ENCODE measurements around the gene CFAP299. TPM values are rescaled to one million over a fixed set of nuclear protein-coding genes. Genes with fewer than 3 reads are reported as not detected.

CFAP299 gene
- total RNA-seq, 1 experiment from 2014 or later = not detected

DNA sequence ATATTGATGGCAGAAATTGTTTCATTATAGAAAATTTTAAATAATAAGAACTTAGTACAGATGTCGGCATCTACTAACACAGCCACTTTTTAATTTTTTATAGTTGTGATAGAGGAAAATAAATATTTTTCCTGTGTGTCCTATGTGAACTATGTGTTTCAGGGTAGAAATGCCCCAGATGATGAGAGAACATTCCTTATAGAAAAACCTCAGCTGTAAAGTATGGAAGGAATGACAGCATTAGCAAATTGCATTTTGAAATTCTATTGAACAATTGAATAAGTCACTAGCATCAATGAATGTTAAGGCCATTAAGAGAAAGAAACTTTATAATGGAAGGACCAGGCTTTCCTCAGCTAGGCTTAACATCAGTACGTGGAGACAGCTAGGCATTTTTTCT, 149.2 kb downstream of the CFAP299 start:
- Histone ChIP-seq H3K4me2 (no peak overlapping the region), H3K27me3 (ENCODE audit: insufficient read depth, low read depth) (no peaks in the 10 kb centered on the region), H3K9me3 (ENCODE audit: insufficient read depth, low read depth) (no peaks in the 10 kb centered on the region), H2AFZ (no peak overlapping the region), H3K79me2 (ENCODE audit: low read depth) (no peaks in the 10 kb centered on the region), H4K20me1 (ENCODE audit: insufficient read depth) (no peaks in the 10 kb centered on the region), H3K4me3 (no peak overlapping the region), H3K9me2 (ENCODE audit: insufficient read depth) (no peaks in the 10 kb centered on the region), H3K4me1 (replicated peaks; ENCODE audit: insufficient read depth) (no peaks in the 10 kb centered on the region), H3K36me3 (ENCODE audit: low read depth) (no peaks in the 10 kb centered on the region), H3F3A (ENCODE audit: insufficient read depth, low read depth) (no peaks in the 10 kb centered on the region), H3K27ac (no peak overlapping the region)
- CTCF ChIA-PET = no interaction called here
- intact Hi-C loops (cut with micrococcal nuclease; ENCODE audit: unreplicated experiment) = loop anchor here (5.0 kb wide), 1 partner anchor 123 kb away; no protein-coding TSS in a partner anchor
- POLR2A ChIA-PET (ENCODE audit: unreplicated experiment) = no interaction called here
- no TSS peak for BruUV-seq (replicated peaks)
- no peak for DNase-seq
- no peak for TF ChIP-seq EZH2 (IDR thresholded peaks at IDR 0.05; ENCODE audit: low read depth)
- TF ChIP-seq, protein P1, sequence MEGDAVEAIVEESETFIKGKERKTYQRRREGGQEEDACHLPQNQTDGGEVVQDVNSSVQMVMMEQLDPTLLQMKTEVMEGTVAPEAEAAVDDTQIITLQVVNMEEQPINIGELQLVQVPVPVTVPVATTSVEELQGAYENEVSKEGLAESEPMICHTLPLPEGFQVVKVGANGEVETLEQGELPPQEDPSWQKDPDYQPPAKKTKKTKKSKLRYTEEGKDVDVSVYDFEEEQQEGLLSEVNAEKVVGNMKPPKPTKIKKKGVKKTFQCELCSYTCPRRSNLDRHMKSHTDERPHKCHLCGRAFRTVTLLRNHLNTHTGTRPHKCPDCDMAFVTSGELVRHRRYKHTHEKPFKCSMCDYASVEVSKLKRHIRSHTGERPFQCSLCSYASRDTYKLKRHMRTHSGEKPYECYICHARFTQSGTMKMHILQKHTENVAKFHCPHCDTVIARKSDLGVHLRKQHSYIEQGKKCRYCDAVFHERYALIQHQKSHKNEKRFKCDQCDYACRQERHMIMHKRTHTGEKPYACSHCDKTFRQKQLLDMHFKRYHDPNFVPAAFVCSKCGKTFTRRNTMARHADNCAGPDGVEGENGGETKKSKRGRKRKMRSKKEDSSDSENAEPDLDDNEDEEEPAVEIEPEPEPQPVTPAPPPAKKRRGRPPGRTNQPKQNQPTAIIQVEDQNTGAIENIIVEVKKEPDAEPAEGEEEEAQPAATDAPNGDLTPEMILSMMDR (conservative IDR thresholded peaks at IDR 0.05) = no peak

- Histone ChIP-seq H3K4me2 (no peak overlapping the region), H2AFZ (no peak overlapping the region), H3K27ac (no peak overlapping the region), H3K9me3 (ENCODE audit: insufficient read depth, low read depth) (no peaks in the 10 kb centered on the region), H3K36me3 (ENCODE audit: low read depth) (no peaks in the 10 kb centered on the region), H3K27me3 (ENCODE audit: insufficient read depth, low read depth) (no peaks in the 10 kb centered on the region), H3K9me2 (ENCODE audit: insufficient read depth) (no peaks in the 10 kb centered on the region), H3K79me2 (ENCODE audit: low read depth) (no peaks in the 10 kb centered on the region), H4K20me1 (ENCODE audit: insufficient read depth) (no peaks in the 10 kb centered on the region), H3K4me3 (no peak overlapping the region), H3K4me1 (replicated peaks; ENCODE audit: insufficient read depth) (no peaks in the 10 kb centered on the region), H3F3A (ENCODE audit: insufficient read depth, low read depth) (no peaks in the 10 kb centered on the region)
- TF ChIP-seq, protein P1 (conservative IDR thresholded peaks at IDR 0.05) = no peak
- no peak for TF ChIP-seq EZH2 (IDR thresholded peaks at IDR 0.05; ENCODE audit: low read depth)
- ChIA-PET CTCF (no interaction called here), POLR2A (ENCODE audit: unreplicated experiment) (no interaction called here)
- no peak for DNase-seq
- no TSS peak for BruUV-seq (replicated peaks)
- intact Hi-C loops (cut with micrococcal nuclease; ENCODE audit: unreplicated experiment) = no loop called here
These were observed 151.1 kb downstream of the CFAP299 start for GRCh38 chr4:80486603-80487002.

- Histone ChIP-seq H3K4me3 (no peak overlapping the region), H3K9me2 (ENCODE audit: insufficient read depth) (no peaks in the 10 kb centered on the region), H3K27ac (no peak overlapping the region), H3K79me2 (ENCODE audit: low read depth) (no peaks in the 10 kb centered on the region), H2AFZ (no peak overlapping the region), H3F3A (ENCODE audit: insufficient read depth, low read depth) (no peaks in the 10 kb centered on the region), H4K20me1 (ENCODE audit: insufficient read depth) (no peaks in the 10 kb centered on the region), H3K9me3 (ENCODE audit: insufficient read depth, low read depth) (no peaks in the 10 kb centered on the region), H3K4me1 (replicated peaks; ENCODE audit: insufficient read depth) (no peaks in the 10 kb centered on the region), H3K36me3 (ENCODE audit: low read depth) (no peaks in the 10 kb centered on the region), H3K4me2 (no peak overlapping the region), H3K27me3 (ENCODE audit: insufficient read depth, low read depth) (no peaks in the 10 kb centered on the region)
- BruUV-seq (replicated peaks) = no TSS peak
- ChIA-PET POLR2A (ENCODE audit: unreplicated experiment) (no interaction called here), CTCF (no interaction called here)
- TF ChIP-seq, protein P1 (conservative IDR thresholded peaks at IDR 0.05) = no peak
- intact Hi-C loops (cut with micrococcal nuclease; ENCODE audit: unreplicated experiment) = no loop called here
- no peak for DNase-seq
These were observed 154.3 kb downstream of the CFAP299 start for GRCh38 chr4:80489798-80490197.
